Stimulated activated CD8-positive, alpha-beta memory T cell treated with anti-CD3 and anti-CD28 coated beads, Interleukin-4, amount 100 ng/mL, for 24 hours (primary cell): ENCODE results near the gene PPL.
"Not testable (repeated sequence)": the region's sequence is repeated elsewhere in the genome, so short reads cannot be mapped to it uniquely, and the experiment has no call there.

ENCODE experiments used
- DNase-seq: peaks from one replicate; pipeline ENCODE4 v3.0.0-alpha.2; 2020; ENCODE audit warnings: low read depth

PPL gene

DNA sequence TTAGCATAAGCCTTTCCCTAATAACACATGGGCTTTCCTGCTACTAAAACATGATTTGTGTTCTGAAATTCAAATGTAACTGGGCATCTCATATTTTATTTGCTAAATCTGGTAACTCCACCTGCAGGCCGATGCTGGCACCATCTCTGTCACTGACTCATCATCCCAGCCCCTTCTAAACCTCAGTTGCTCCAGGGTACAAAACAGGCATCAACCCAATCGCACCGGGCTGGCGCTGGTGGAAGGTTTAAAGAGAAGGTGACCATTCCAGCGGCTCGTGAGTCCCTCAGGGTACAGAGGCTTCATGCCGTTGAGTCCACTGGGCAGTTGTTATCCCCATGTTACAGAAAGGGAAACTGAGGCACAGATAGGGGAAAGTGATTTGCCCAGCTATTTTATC, 27.1 kb downstream of the PPL start:
- DNase-seq: no peak

DNA sequence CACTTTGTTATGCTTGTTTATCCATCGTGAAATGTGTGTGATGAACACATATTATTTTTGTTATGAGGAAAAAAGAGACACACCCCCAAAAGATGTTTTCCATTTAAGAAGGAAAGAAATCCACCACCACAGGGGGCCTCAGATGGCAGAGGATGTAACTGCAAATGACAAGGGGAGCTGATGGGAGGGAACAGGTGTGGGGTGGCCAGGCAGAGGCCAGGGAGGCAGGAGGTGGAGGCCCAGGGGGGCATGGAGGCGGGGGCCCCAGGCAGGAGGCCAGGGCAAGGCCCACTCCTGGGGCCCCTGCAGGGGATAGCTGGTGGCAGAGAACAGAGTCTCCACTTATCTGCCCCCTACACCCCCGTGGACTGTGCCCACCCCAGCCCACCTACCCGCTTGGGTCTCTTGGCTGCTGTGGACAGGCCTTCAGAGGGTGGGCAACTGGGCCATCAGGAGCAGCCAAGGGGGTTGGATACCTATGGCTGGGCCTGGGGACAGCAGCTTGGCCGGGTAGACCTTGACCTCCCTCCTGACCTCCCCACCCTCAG, 28.0 kb downstream of the PPL start:
- no peak for DNase-seq

DNA sequence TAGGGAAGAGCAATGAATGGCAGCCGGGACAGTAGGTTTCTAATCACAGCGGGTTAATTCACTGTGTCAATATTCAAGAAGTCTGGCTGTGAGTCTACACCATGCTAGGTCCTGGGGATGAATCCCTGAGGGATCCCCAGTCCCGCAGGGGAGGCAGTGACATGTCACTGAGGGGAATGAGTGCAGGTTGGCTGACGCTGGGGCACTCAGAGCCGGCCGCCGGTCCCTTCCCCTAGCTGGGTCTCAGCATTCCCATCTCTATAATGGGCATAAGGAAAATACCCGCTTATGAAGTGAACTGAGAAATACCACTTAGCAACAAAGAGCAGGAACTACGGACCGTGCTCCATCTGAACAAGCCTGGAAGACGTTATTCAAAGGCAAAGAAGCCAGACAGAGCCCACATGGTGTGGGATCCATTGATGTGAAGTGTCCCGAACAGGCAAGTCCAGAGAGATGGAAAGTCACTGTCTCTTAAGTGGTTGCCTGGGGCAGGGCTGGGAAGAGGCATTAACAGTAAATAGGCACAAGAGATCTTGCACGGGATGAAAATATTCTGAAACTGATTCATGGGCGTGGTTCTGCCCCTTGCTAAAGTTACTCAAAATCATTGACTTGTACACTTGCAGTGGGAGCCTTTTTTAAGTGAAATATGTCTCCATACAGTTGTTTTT, 31.9 kb downstream of the PPL start:
- DNase-seq: no peak

DNA sequence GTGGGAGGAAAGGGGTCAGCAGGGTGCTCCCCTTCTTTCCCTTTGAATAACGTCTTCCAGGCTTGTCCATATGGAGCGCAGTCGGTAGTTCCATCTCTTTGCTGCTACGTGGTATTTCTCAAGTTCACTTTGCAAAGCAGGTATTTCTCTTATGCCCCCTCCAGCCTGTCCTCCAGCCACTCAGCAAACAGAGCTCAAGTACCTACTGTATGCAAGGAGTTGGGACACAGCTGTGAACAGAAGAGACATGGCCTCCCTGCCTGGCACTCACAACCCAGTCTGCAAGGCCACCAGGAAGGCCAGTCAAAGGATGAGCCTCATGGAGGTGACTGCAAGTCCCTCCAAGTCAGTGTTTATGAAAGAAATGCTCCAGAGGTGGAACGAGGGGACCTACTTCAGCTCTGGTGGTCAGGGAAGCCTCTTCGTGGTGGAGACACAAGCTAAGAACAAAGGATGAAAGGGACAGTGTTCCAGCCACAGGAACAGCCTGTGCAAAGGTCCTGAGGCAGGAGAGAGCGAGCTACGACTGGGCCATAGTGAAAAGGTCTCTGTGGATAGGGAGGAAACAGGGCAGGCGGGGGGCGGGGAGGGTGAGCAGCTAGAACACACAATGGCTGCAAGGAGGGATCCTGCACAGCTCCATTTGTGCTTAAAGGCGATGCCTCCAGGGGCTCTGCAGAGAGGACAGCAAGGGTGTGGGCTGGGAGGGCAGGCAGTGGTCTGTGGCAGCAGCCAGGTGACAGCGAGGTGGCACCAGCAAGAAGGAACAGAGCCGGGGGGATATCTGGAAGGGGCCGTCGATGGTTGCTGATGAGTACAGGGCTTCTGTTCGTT, 32.6 kb downstream of the PPL start:
- no peak for DNase-seq

DNA sequence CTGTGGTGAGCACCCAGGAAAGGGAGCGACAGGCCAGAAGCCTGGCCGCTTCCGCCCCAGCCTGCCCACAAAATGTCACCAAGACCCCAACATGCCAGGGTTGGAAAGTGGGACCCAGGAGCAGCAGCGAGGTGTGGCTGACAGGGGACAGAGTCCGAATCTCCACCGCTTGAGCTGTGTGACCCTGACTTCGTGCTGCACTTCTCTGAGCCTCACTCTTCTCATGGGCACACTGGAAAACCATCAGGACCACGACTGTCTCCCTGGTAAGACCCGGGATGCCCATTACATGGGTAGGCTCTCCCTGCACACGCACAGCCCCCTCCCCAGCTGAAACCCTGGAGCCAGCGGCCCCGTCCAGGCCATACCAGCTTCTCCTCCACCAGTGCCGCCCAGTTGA, 34.9 kb downstream of the PPL start:
- no peak for DNase-seq

DNA sequence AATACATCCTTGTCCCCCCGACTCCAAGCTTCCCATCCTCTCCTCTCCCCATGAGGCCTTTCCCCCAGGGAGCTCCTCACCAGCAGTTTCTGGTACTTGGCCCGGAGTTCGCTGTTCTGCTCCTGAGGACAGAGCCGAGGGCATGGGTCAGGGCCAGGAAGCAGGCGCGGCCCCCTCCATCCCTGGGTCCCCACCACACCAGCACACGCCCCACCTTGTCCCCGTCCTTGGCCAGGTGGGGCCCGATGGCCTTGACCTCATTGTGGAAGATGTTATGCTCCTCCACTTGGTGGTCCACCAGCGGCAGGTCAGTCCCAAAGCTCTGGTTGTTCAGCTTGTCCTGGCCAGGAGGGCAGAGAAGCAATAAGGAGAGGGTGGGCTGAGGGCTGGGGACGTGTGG, 36.2 kb downstream of the PPL start:
- no peak for DNase-seq

DNA sequence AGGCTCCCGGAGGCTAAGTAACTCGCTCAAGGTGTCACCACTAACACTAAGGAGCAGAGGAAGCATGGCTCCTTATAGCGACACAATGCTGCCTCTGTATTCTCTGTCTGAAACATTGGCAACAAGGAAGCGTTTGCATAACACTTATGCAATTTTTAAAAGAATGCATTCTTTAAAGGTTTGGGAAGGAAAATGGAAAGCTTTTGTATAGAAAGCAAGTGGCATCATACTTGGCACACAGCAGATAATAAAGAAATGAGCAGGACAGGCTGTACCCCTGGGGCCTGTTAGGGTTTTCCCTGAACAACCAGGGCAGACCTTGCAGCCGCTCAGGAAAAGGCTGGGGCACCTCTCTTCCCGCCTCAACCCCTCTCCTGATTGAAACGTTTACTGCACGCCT, 36.9 kb downstream of the PPL start:
- DNase-seq: no peak

DNA sequence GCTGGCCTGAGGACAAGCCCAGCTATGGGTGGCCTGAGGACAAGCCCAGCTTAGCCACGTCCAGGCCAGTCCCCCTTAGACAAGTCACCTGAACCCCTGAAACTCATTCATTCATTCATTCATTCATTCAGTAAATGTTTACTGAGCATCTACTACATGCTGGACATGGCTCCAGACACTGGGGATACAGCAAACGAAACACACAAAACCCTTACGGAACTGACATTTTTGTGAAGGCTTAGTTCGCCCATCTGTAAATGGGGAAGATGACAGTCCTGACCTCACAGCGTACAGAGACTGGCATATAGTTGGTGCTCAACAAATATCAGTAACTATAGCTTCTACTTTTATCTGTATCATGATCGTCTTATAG, 37.5 kb downstream of the PPL start:
- DNase-seq: no peak

DNA sequence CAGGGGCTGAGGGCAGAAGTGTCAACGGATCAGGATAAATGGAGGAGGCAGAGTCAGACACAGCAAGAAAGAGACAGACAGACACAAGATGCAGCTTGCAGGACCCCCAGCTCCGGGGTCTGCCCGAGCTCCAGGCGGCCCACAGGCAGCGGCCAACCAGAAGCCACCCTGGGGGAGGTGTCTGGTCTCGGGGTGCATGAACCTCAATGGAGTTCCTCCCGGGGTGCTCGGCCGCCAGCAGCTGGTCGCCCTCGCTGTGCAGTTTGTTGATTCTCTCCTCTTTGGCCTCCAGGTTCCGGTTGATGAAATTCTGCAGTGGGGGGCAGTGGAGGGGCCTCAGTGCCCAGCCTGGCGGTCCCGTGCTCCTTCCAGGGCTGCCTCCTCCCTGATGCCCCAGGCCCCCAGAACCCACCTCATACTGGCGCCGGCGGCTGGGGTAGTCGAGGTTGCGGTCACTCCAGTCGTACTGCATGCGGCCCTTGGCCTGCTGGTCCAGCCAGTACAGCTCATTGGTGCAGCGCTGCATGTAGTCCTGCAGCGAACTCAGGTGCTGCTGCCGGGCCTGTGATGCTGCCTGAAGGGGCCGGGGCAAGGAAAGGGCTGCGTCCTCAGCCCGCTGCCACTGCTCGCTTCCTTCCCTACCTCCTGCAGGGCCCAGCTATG, 38.0 kb downstream of the PPL start:
- no peak for DNase-seq

DNA sequence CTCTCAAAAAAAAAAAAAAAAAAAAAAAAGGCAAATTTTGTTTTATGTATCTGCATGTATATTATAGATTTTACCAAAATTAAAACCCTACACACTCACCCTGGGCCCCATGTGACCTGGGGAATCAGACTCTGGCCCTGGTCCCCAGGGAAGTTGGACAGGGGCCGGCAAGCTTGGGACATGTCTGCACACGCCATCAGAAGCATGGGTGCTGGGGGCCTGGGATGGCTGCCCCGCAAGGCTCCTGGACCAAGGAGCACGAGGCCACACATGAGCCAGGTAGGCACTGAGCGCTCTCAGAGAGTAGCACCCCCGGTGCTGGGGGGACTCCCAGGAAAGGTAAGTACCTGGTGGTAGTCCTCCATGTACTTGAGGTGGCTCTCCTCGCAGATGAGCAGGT, 39.6 kb downstream of the PPL start:
- DNase-seq: no peak

DNA sequence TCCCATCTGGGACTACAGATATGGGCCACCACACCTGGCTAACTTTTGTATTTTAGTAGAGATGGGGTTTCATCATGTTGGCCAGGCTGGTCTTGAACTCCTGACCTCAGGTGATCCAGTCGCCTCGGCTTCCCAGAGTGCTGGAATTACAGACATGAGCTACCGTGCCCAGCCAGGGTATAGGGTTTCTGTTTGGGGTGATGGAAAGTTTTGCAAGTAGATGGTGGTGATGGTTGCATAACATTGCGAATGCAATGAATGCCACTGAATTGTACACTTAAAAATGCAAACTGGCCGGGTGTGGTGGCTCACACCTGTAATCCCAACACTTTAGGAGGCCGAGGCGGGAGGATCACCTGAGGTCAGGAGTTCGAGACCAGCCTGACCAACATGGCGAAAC, 40.2 kb downstream of the PPL start:
- DNase-seq: not testable (repeated sequence)

DNA sequence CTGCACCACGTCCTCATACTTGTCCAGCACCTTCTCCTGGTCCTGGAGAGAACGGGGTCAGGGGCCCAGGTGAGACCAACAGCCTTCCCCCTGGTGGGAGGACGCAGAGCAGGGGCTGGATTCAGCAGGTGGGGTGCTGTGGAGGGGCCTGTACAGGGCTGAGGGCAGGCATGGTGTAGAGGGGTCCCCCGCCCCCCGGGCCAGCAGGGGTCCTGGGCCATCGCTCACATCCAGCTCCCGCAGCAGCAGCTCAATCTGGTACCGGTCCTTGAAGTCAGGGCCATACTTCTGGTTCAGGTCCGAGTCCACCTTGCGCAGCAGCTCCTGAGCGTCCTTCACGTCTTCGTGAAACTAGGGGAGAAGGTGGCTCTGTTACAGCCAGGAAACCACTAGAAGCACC, 41.6 kb downstream of the PPL start:
- DNase-seq: no peak

DNA sequence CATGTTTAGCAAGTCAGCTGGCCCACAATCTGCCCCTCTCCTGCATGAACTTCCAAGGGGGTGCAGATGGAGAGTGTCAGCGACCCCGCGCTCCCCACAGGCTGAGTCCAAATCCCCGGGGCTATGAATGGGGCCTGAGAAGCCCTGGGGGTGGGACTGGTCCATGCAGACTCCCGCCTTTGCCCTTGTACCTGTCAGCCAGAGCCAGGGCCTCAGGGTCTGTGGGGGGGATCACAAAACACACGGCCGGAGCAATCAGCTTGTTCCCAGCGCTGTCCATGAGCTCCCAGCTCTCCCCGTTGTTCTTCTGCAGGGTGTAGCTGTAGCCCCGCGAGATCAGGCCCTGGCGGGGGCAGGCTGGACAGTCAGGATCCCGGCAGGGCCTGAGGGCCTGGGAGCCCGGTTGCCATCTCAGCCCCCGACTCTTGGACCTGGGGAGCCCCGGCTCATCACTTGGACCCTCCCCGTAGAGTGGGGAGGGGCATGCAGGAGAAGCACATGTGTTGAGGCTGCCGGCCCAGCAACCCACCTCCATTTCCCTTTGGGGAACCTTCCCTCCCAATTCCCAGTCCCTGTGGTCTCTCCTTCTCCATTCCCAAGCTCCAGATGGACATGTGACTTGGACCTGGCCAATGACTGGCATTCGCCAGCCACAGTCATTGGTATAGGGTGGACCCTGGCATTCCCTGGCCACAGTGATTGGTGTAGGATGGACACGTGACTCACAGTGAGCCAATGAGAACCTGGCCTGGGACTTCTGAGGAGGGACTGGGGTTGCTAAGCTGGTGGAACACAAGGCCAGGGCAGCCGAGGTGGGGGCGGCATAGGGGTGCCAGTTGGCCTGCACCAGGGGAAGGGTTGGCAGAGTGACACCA, 42.4 kb downstream of the PPL start:
- DNase-seq: no peak

DNA sequence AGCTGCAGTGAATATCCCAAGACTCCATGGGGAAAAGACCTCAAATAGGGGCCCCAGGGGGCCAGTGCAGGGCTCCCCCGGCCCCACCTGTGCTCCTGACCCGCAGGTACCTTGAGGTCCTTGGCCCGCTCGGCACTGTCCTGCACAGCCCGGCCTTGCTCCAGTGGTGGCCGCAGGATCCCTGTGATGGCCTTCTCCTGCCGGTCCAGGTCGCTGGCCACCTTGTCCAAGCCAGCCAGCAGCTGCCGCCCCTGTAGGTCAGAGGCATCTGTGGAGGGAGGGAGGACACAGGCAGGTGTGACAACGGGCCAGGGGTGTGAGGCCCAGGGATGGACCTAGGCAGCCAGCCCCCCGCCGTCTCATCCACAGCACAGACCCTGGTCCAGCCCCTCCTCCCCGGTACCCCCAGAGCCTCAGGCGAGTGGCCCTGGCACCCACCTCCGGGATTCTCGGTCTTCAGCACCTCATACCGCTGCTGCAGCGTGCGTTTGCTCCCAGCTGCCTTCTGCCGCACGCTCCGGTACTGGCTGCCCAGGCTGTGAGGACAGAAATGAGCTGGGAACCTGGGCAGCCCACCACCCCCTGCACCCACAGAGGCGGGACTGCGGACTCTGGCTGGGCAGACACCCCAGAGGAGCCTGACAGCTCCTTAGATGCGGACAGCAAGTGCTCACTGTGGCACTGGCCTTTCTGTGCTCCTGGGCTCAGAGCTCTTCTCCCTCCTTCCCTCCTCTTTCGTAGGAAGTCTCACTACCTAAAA, 43.7 kb downstream of the PPL start:
- DNase-seq: no peak

DNA sequence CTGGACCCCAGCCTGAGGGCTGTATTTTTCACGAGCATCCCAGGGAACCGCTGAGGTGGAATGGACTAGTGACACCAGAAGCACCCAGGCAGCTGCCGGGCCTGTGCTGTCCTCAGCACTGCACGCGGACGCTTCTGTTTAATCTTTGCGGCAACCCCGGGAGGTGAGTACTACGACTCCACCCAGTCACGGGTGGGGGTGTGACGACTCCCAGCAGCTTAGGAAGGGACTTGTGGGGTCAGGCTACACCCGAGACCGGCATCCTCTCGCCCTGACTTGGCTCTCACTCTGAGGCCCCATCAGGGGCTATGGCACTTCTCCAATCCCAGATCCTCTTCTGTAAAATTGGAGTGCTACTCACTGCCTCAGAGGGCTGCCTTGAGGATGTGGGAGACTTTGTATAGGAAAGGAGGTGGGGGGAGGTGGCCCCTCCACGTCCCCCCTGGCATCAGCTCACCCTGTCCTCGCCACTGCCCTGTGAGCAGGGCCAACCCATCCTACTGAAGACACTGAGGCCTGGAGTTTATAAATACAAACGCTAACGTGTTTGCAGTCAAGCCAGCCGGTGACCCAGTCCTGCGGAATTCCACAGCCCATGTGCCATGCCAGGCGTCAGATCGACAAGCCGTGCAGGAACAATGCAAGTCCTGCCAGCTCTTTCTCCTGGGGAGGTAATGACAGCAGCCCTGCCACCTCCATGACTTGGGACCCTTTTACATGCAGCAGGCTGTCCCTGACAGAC, 44.4 kb downstream of the PPL start:
- no peak for DNase-seq

DNA sequence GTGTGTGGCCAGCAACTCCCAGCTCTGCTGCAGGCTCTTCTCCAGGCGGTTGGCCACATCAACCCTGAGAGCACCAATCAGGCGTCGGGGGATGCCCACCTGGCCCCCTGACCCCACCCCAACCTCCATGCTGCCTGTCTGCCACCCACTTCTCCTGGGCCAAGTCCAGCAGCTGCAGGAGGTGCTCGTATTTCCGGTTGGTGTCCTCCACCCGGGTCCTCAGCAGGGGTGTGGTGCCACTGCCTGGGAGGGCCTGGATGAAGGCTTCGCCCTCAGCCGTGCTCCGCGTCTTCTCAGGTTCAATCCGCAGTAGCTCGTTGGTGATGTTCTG, 45.1 kb downstream of the PPL start:
- DNase-seq: no peak

DNA sequence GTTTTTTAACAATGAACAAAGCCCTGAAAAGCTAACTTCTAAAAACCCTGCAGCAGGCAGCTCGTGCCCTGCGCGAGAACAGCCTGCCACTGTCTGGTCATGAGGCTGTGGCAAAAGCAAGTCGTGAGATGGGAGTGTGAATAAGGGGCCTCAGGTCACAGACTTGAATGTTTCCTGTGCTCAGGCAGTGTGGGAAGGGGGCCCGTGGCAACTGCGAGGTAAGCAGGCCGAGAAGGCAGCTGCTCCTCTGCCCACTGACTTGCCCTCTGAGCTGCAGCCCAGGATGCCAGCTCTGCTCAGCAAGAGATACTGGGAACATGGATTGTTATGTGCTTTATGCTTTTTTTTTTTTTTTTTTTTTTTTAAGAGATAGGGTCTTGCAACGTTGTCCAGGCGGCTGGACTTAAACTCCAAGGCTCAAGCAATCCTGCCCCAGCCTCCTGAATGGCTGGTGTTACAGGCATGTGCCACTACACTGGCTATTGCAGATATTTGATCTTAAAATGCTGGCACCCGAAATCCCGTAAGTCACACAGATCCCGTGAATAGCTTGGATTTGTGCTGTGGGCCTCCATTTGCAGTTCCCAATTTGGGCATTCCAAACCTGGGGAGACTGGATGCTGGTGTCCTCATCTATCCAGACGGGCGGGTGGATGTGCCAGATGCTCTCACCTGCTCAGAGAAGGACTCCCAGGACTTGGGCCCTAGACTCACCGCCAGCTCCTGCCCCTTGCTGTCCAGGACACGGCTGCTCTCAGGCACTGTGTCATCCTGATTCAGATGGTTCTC, 45.7 kb downstream of the PPL start:
- DNase-seq: no peak

DNA sequence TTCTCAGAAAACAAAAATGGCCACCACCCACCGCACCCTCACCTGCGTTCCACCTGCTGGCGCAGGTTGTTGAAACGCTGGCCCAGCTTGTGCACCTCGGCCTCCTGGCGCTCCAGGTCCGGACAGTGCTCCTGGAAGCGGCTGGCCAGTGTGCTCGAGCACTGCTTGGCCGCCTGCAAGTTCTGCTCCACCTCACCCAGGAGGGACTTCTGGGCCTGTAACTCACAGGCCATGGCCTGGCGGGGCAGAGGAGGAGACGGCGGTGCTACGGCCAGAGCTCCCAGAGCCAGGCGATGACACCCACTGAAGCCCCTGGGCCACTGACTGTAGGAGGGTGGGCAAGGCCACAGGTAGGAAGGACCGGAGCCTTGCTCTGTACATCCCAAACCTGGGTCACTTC, 46.3 kb downstream of the PPL start:
- DNase-seq: no peak

DNA sequence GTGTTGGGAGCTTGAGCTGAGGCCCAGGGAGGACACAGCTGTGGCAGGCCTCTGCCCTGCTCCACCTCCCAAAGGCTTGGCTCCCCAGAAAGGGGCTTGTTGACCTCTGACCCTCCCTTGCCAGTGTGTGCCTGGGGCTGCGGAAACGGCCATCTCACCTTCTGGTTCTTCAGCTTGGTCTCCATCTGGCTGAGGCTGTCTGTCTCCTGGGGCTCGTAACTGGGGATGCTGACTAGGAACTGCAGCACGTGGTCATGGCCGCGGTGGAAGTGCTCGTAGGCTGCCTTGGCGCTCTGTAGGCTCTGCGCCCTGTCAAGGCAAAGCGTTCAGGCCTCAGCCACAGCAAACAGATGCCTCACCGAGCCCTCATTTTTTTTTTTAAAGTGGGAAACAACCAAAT, 46.9 kb downstream of the PPL start:
- no peak for DNase-seq
